Activated CD4-positive, CD25-positive, alpha-beta regulatory T cell (primary cell): ENCODE results near the gene HIGD2B.
"Not testable (repeated sequence)": the region's sequence is repeated elsewhere in the genome, so short reads cannot be mapped to it uniquely, and the experiment has no call there.

Experiments
- DNase-seq, 4 experiments: peaks; one replicate each; lab custom pipeline; 2025; lab: John Stamatoyannopoulos, UW

The HIGD2B gene

DNA sequence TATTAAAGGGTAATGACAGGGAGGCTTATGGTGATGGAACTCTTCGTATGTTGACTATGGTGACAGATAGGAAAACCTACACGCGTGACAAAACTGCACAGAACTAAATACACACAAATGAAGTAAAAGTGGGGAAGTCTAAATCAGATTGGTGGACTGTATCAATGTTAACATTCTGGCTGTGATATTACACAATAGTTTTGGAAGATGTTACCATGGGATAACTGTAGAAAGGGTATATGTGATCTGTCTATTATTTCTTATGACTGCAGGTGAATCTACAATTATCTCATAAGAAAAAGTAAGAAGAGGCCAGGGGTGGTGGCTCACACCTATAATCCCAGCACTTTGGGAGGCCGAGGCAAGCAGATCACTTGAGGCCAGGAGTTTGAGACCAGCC, 9.1 kb downstream of the HIGD2B start:
- DNase-seq, result no peak

DNA sequence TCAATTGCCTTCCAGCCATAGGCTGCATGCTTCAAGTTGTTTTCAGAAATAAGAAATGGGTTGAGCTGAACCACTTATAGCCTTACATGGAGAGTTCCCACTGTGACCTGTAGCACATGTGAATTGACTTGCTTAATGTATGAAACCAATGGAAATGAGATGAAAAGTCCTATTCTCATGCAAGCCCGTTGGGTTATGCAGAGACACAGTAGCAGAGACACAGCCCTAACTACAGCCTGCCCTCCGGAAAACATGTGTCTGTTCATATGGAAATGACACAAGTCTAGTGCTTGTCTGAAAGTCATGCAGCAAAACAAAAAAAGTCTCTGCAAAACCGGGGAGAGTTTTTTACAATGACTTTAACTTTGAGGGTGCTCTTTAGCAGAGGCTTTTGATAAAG, 14.5 kb downstream of the HIGD2B start:
- no peak for DNase-seq

- not testable (repeated sequence) for DNase-seq
Measured at GRCh38 chr15:72670656-72671352, 15.2 kb downstream of the HIGD2B start.

DNA sequence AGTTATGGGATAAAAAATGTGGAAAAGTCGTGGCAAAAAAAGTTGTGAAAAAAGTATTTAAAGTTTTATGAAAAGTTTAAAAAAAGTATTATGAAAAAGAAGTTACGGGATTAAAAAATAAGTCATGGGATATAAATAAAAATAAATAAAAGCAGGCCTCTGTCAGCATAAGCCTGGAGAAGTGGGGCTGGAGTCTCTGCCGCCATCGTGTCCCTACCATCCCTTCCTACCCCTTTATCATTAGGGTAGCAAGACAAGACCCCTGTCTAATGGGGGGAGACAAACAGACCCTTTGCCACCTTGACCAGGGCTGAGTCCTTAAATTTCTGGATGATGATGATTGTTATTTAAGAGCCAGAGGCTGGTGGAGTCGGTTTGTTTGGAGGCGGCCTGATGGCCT, 16.2 kb downstream of the HIGD2B start:
- DNase-seq, result not testable (repeated sequence)

- DNase-seq, result not testable (repeated sequence)
Measured at GRCh38 chr15:72665706-72666105, 20.3 kb downstream of the HIGD2B start.

- not testable (repeated sequence) for DNase-seq
Measured at GRCh38 chr15:72663931-72664330, 22.1 kb downstream of the HIGD2B start.

- not testable (repeated sequence) for DNase-seq
Measured at GRCh38 chr15:72661081-72661480, 24.9 kb downstream of the HIGD2B start.

DNA sequence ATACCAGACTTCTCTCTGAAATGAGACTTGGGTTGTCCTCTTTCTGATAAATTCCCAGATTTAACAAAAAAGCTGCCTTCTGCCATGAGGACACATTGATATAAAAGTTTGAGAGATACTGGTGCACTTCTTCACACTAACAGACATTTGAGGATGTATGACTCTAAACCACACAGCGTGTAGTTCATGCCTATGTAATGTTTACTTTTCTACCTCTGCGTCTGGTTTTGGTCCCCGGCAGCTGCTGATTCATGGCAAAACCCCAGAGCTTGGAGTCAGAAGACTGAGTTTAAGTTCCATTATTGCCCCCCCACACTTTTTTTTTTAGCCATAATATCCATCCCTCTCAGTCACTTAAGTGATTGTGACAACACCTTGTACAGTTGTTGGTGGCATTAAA, 30.0 kb downstream of the HIGD2B start:
- DNase-seq, result not testable (repeated sequence)

GRCh38 chr15:72654397-72654796, 31.6 kb downstream of the HIGD2B start, which contains the start of gene GOLGA6B:
Gene GOLGA6B, plus strand, starts transcription at chr15:72654697. Its CDS starts 41 bp downstream, at chr15:72654738.
- not testable (repeated sequence) for DNase-seq

DNA sequence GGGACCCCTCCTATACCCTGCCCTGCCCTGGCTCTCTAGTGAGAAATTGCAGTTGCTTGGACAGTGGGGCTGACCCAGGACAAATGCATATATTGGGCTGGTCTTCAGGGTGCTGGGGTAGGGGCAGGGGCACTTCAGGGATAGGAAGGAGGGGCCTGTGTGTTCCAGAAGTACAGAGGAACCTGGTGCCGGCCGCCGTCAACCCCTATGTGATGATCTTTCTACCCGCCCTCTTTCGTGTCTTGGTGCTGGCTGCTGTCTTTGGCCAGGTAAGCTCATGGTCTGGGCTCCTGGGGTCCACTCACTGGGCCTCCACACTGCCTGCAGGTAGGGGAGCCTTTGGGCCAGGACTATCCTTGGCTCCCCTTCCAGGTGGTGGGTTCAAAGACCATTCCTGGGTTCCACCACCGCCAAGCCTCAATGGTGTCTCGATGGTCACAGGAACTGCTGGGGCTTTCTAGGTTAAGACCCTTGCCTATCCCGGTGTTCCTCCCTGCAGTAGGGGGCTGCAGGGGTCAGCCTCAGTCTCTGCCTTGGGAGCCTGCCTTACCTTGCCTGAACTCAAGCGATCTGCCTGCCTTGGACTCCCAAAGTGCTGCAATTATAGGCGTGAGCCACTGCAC, 37.2 kb downstream of the HIGD2B start:
- not testable (repeated sequence) for DNase-seq

DNA sequence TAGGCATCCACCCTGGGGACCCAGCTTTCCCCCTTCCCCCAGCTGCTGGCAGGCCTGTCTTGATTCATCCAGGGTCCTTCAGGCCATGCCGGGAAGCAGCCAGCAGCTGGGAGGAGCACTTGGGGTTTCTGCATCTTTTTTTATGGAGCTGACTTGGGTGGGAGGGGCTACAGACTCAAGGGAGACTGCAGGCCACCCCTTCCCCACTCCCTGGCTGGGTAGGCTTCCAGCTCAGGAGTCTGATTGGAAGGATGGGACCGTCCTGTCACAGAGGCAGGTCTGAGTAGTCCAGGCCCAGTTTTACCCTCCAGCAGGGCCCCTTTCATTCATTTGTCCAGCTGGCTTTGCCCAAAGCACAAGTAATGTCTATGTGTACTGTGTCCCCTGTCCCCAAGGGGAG, 43.7 kb downstream of the HIGD2B start:
- DNase-seq, result not testable (repeated sequence)

DNA sequence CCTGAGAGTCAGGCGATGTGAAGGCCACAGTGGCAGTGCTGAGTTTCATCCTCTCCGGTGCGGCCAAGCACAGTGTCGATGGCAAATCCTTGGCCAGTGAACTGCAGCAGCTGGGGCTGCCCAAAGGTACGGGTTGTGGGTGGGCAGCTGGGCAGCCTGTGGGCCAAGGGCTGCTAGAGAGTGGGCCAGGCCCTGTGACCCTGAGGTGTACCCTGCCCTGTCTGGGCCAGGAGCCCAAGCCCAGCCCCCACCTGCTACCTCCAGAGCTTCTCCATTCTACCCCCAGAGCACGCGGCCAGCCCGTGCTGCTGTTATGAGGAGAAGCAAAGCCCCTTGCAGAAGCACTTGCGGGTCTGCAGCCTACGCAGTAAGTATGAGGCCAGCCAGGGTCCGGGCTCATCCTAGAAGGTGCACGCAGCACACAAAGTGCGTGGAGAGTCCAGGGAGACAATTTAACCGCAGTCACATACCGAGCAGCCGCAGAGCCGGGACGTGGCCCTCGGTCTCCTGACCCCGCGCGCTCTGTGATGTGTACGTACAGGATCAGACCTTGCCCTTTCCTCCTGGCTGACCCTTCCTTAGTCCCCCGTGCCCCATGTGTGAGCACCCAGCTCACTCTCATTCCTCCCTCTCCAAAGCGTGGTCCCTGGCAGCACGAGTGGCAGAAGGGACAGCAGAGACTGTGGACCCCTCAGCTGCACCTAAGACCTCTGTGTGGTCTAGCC, 46.1 kb downstream of the HIGD2B start:
- DNase-seq, result not testable (repeated sequence)

DNA sequence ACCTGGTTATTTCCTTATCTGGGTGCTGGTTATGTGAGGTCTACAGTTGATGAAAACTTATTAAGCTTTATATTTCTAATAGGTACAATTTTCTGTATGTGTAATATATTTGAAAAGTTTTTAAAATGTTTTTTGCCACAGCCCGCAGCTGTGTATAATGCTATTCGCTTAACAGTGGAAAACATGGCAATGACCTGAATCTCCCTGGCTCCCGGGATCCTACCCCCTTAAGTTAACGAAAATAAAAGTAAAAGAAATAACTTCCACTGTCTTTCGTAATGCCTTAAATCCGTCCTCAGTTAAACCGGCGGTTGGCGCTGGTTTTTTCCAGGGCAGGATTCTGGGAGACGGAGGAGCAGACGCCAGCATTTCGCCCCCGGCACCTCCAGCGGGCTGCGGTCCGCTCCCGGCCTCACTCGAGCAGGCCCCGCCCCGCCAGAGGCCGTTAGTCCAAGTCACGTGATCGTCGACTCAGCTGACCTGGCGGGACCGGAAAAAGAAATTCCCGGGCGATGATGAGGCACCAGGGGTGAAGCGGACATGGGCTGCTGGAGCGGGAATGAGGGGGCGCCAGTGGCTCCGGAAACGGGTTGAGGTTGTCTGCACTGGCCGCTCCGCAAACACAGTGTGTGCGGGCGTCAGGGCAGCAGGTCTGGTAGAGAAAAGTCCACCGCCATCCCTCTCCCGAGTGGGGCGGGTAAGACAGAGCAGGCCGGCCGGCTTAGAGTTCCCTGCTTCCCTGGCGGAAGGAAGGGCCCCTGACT, 49.3 kb downstream of the HIGD2B start:
- not testable (repeated sequence) for DNase-seq

DNA sequence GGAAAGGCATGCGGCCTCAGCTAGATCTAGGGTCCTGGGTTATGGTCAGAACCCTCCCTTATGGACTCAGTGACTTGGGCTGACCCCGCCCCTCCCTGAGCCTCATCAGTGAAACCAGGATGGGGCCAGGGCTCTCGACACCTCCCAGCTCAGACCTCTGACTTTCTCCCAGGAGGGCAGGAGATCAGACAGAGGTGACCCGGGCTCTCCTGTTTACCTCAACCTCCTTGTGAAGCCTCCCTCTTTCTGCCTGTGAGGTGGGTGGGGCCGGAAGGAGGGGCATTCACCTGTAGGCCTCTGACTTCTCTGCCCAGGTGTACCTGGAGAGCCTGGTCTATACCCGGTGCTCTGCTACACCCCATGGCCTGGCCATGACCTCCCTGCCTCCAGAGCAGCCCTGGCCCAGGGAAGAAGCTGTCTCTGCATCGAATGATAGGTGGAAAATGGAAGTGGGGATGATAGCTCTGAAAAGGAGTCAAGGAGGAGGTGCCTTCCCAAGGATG, 56.9 kb downstream of the HIGD2B start:
- not testable (repeated sequence) for DNase-seq

GRCh38 chr15:72628249-72629067, 57.5 kb downstream of the HIGD2B start:
- DNase-seq, result not testable (repeated sequence)

- DNase-seq, result not testable (repeated sequence)
Measured at GRCh38 chr15:72626153-72626552, 59.8 kb downstream of the HIGD2B start.
